Measurements from ENCODE around the gene MPI. TPM values are rescaled to one million over a fixed set of nuclear protein-coding genes. Genes with fewer than 3 reads are reported as not detected.

The MPI gene
- polyA plus RNA-seq, 3 donors = 19.2 to 19.9 (median 19.7) TPM

GRCh38 chr15:74895830-74896229 lies 6.0 kb downstream of the MPI start:
- H3K27ac Mint-ChIP-seq = no peak overlapping the region
- H3K4me1 Mint-ChIP-seq = peaks cover 7% of the 10 kb centered on the region
- Histone ChIP-seq H3K4me3 (replicated peaks in 1 of 3; ENCODE audit: low read depth in 2 of 3, low read length in 3 of 3) (no peak overlapping the region), H4K20me1 (ENCODE audit: insufficient read depth, low read length) (peaks cover under 1% of the 10 kb centered on the region), H3K9me3 (replicated peaks in 1 of 2; ENCODE audit: control insufficient read depth in 1 of 2, insufficient read depth in 1 of 2, low read length in 2 of 2) (no peaks in the 10 kb centered on the region), H3K4me1 (ENCODE audit: control insufficient read depth in 1 of 2, insufficient read depth in 2 of 2, low read length in 2 of 2) (no peaks in the 10 kb centered on the region), H2AFZ (ENCODE audit: insufficient read depth, low read depth, low read length, poor library complexity, severe bottlenecking) (no peak overlapping the region), H3K4me2 (replicated peaks; ENCODE audit: extremely low read depth, low read length, poor library complexity, severe bottlenecking) (no peak overlapping the region), H3K9ac (ENCODE audit: insufficient read depth, low read length, poor library complexity, severe bottlenecking) (no peak overlapping the region), H3K27me3 (ENCODE audit: control insufficient read depth in 2 of 2, insufficient read depth in 2 of 2, low read length in 2 of 2) (no peaks in the 10 kb centered on the region), H3K79me2 (ENCODE audit: insufficient read depth, low read length) (no peaks in the 10 kb centered on the region), H3K27ac (ENCODE audit: low read depth in 1 of 2, low read length in 2 of 2) (no peak overlapping the region), H3K36me3 (replicated peaks in 1 of 2; ENCODE audit: control insufficient read depth in 1 of 2, insufficient read depth in 2 of 2, low read length in 2 of 2) (peaks cover 43 to 60% of the 10 kb centered on the region in 2 donors)
- H3K4me3 Mint-ChIP-seq = no peak overlapping the region
- no peak for DNase-seq
- no peaks in the 10 kb centered on the region for H3K9me3 Mint-ChIP-seq
- H3K36me3 Mint-ChIP-seq = peaks cover 39 to 53% of the 10 kb centered on the region in 2 donors
- 95% methylated on average over 5 of the region's 6 CpGs for WGBS (ENCODE audit: insufficient coverage)
- TF ChIP-seq CTCF (IDR thresholded peaks at IDR 0.05) = no peak
- H3K27me3 Mint-ChIP-seq (ENCODE audit: low read depth in 3 of 3) = peaks cover 0 to 1% (median 0%) of the 10 kb centered on the region in 3 donors
- intact Hi-C loops (cut with micrococcal nuclease) = no loop called here

- Histone ChIP-seq H3K4me2 (replicated peaks; ENCODE audit: extremely low read depth, low read length, poor library complexity, severe bottlenecking) (no peak overlapping the region), H3K27me3 (ENCODE audit: control insufficient read depth in 2 of 2, insufficient read depth in 2 of 2, low read length in 2 of 2) (no peaks in the 10 kb centered on the region), H3K79me2 (ENCODE audit: insufficient read depth, low read length) (no peaks in the 10 kb centered on the region), H4K20me1 (ENCODE audit: insufficient read depth, low read length) (peaks cover 5% of the 10 kb centered on the region), H2AFZ (ENCODE audit: insufficient read depth, low read depth, low read length, poor library complexity, severe bottlenecking) (no peak overlapping the region), H3K36me3 (replicated peaks in 1 of 2; ENCODE audit: control insufficient read depth in 1 of 2, insufficient read depth in 2 of 2, low read length in 2 of 2) (peaks cover 45 to 64% of the 10 kb centered on the region in 2 donors), H3K4me3 (replicated peaks in 1 of 3; ENCODE audit: low read depth in 2 of 3, low read length in 3 of 3) (no peak overlapping the region), H3K9ac (ENCODE audit: insufficient read depth, low read length, poor library complexity, severe bottlenecking) (no peak overlapping the region), H3K9me3 (replicated peaks in 1 of 2; ENCODE audit: control insufficient read depth in 1 of 2, insufficient read depth in 1 of 2, low read length in 2 of 2) (no peaks in the 10 kb centered on the region), H3K27ac (ENCODE audit: low read depth in 1 of 2, low read length in 2 of 2) (no peak overlapping the region), H3K4me1 (ENCODE audit: control insufficient read depth in 1 of 2, insufficient read depth in 2 of 2, low read length in 2 of 2) (peaks cover under 1% of the 10 kb centered on the region in 2 donors)
- no peak overlapping the region for H3K27ac Mint-ChIP-seq
- 100% methylated on average over 2 of the region's 3 CpGs for WGBS (ENCODE audit: insufficient coverage)
- H3K27me3 Mint-ChIP-seq (ENCODE audit: low read depth in 3 of 3) = peaks cover 0 to 1% (median 0%) of the 10 kb centered on the region in 3 donors
- H3K4me1 Mint-ChIP-seq = peaks cover 6% of the 10 kb centered on the region
- H3K9me3 Mint-ChIP-seq = no peaks in the 10 kb centered on the region
- DNase-seq = no peak
- no peak overlapping the region for H3K4me3 Mint-ChIP-seq
- intact Hi-C loops (cut with micrococcal nuclease) = no loop called here
- peaks cover 41 to 54% of the 10 kb centered on the region in 2 donors for H3K36me3 Mint-ChIP-seq
- TF ChIP-seq CTCF (IDR thresholded peaks at IDR 0.05) = no peak
These were observed 6.5 kb downstream of the MPI start for GRCh38 chr15:74896316-74896715.
